ENCODE results near the gene MMP14. TPM values are rescaled to one million over a fixed set of nuclear protein-coding genes. Genes with fewer than 3 reads are reported as not detected.
"Not testable (repeated sequence)": the region's sequence is repeated elsewhere in the genome, so short reads cannot be mapped to it uniquely, and the experiment has no call there.

MMP14 gene
- total RNA-seq, 2 donors from 2014 or later: 51.2 to 52.2 TPM

DNA sequence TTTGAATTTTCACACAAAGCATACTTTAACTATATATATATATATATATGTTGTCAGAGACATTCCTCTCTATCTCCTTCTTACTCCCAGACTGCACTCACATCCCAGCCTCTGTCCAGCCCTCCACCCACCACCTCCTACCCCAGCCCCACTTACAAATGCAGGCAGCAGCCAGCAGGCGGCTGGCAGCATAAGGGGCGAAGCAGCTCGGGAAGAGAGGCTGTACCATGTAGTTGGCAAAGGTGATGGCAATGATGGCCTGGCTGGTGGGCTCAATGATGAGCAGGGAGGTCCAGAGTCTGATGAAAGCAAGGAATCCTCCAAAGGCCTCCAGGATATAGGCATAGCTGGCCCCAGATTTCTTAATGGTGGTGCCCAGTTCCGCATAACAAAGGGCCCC, 23.6 kb upstream of the MMP14 start:
- no peak for ATAC-seq
- intact Hi-C loops (cut with DNase I): loop anchor here (10.0 kb wide), 2 partner anchors 258 to 428 kb away; no protein-coding TSS in a partner anchor
- no peak for DNase-seq

DNA sequence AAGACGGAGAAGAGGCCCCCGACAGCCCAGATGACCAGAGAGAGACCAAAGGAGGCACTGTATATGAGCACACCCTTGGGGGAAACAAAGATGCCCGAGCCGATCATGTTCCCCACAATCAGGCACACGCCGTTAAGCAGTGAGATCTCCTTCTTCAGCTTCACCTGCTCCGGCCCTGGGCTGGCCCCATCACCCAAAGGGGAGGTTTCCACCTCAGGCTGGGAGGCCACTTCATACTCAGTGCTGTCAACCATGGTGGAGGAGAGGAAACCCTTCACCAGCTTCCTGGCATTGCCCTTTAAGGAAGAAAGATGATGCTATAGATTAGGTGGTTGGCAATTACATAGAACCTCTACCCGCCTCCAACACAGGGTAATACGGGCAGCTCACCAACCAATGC, 23.2 kb upstream of the MMP14 start:
- DNase-seq: no peak
- no peak for ATAC-seq
- intact Hi-C loops (cut with DNase I): loop anchor here (10.0 kb wide), 2 partner anchors 258 to 428 kb away; no protein-coding TSS in a partner anchor

DNA sequence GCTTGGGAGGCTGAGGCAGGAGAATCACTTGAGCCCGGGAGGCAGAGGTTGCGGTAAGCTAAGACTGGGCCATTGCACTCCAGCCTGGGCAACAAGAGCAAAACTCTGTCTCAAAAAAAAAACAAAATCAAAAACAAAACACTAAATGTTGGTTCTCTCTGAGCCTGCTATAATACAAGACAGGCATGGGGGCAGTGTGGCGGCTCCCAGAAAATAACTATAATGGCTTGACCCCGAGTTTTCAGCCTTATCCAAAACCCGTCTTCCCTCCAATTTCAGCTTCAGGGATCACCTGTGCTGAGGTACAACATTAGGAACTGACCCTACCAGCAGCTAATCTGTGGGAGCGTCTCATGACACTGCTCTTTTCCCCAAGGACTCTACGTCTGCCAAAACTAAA, 22.0 kb upstream of the MMP14 start:
- DNase-seq (no peak), ATAC-seq (no peak)
- intact Hi-C loops (cut with DNase I): loop anchor here (10.0 kb wide), 2 partner anchors 260 to 430 kb away; no protein-coding TSS in a partner anchor

DNA sequence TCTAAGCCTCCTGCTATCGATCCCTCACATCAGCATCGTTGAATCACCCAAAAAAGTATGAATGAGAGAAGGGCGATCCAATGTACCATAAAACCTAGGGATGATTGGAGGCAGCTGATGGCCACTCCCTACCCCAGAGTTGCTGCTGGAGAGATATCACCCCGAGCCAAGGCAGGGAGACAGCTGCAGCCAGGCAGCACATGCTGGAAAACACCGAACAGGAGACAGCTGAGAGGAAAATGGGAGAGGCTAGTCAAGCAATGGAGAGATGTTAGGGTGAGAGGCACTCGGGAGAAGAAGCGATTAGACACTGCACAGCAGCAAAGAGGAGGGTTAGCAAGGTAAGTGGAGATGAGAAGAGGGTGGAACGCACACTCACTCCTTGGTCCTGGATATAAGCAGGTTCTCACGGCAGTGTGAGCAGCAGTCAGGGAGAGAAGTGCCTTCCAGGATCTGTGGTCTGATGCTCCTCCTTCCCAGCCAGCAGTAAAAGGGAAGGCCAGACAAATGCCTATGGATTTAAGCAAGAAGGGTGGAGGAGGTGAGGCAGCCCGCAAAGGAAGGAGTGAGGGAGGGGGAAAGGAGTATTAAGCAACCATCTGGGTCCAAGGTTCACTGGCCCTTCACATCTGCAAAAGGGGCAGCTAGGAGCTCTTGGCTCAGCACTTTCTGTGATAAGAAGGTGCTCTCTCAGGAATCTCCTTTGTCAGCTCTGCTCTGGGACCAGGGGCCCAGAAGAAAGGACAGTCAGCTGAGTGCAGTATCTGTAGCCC, 21.3 kb upstream of the MMP14 start, which contains the start of gene SLC7A7:
Gene SLC7A7 (minus strand): TSS at position 495 of the 773 bp plus-strand sequence. CDS start 2,037 bp downstream, outside the sequence.
- intact Hi-C loops (cut with DNase I): loop anchor here (5.0 to 10.0 kb wide), 4 partner anchors 158 to 430 kb away; no protein-coding TSS in a partner anchor
- ATAC-seq: peak in 1 of 2 donors; percentile 33

DNA sequence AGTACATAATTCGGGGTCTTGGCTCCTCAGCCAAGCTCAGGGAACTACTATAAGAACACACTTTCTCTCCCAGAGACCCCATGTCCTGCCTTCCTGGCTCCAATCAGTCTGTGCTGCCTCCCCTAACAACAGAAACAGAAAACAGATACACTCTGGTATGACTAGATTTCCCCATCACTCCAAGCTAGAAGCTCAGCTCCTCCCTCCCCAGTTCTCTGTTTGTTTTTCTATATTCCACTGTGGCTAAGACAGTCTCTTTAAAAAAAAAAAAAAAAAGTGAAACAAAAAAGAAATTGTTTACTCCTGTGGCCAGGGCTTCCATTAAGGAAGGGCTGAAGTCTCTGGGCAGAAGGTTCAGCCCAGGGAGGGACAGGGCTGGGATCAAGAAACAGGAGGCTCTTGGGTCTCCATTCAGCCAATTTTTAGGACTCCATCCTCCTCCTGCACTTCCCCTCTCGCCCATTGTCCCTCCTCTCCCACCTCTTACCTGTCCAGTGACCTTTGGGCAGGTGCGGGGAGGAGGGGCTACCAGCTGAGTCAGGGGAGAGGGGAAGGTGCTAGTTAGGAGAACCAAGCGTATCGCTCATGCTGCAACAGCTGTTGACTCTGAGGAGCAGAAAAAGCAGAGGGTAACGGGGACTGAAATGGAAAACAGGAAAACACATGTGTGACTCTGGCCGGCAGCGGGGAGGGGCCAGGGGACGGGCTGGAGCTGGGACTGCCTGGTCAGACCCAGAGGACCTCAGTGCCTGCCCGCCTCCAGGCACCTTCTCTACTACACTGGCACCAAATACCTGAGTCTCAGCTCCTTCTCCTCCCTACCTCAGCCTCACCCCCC, 17.0 kb upstream of the MMP14 start:
- ATAC-seq (peak; percentile 26 to 27), DNase-seq (peak; percentile 52)
- intact Hi-C loops (cut with DNase I): loop anchor here (5.0 to 10.0 kb wide), 4 partner anchors 162 to 435 kb away; no protein-coding TSS in a partner anchor

More for the DNA sequence above, 21.3 kb upstream of the MMP14 start, which contains the start of gene SLC7A7:
- no peak for DNase-seq

DNA sequence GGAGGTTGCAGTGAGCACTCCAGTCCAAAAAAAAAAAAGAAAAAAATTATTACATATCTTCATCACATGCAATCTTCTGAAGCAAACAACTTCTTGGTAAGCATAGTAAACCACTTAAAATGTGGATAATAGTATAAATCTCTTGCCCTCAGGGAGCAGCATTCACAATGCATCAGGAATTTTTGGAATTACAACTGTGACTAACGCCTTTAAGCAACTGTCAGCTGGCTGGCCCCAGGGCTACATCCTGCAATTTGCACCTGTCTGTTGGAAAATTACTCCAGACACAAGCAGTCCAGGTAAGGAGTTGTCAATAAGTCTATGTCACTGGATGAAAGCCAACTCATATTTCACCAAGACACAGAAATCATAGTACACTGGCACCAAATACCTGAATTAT, 15.7 kb upstream of the MMP14 start:
- intact Hi-C loops (cut with DNase I): loop anchor here in 1 of 2 donors (5.0 kb wide), 1 partner anchor 37 kb away; no protein-coding TSS in a partner anchor
- DNase-seq (no peak), ATAC-seq (no peak)

DNA sequence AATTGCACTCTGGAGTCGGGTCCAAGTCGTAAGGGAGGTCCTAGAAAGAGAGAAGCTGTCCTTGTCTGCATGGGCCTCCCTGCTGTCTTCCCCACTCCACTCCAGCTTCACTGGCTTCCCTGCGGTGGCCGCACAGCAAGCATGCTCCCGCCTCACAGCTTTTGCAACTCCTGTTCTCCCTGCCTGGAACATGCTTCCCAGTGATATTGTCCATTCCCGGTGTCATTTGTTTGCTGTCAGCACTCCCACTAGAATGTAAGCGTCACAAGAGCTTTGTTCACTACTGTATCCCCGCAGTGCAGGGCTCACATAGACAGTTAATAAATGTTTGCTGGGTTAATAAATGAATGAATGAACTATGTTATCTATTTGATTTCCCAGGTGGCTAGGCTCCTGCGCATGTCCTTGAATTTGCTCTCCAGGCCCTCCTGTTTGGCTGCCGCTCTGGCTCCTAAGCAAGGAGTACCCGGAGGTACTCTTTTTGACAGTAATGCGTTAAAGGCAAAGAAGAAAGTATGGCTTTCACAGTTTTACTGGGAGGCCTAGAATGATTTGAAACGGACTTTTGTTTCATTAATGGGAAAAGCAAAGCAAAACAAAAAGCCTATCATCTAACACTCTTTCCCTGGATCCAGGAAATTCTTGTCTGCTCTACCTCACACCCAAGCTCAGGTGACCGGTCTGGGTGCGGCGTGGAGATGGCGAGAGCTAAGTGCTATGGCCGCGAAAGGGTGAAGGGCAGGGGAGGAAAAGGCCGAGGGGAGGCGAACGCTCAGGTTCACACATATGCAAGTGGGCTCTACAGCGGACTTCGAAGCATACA, 15.0 kb upstream of the MMP14 start:
- ATAC-seq: no peak
- intact Hi-C loops (cut with DNase I): loop anchor here (1.0 to 5.0 kb wide), 2 partner anchors 32 to 36 kb away; no protein-coding TSS in a partner anchor
- no peak for DNase-seq

DNA sequence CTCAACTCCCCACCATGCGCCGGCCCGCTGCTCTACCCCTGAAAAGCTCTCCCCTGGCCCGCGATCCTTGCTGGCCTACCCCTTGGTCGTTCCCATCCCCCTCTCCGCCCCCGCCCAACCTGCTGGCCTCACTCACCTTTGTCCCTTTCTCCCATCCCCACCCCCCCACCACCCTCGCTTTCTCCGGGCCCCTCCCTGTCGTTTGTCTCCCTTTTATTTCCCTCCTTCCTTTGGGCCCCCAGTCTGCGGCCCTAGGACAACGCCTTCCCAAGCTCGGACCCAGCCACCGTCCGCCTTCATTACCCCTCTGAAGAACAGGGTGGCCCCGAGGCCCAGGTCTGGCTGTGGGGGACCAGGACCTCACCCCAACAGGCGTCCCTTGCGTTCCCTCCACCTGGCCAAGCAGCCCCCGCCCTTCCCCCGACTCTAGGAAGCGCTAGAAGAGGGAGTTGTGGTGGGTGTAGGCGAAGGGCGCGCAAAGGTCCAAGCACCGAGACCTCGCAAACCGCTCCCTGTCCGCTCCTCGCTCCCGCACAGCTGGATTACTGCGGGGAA, 14.3 kb upstream of the MMP14 start:
- ATAC-seq: no peak
- intact Hi-C loops (cut with DNase I): loop anchor here (1.0 to 5.0 kb wide), 2 partner anchors 31 to 35 kb away; no protein-coding TSS in a partner anchor
- no peak for DNase-seq

DNA sequence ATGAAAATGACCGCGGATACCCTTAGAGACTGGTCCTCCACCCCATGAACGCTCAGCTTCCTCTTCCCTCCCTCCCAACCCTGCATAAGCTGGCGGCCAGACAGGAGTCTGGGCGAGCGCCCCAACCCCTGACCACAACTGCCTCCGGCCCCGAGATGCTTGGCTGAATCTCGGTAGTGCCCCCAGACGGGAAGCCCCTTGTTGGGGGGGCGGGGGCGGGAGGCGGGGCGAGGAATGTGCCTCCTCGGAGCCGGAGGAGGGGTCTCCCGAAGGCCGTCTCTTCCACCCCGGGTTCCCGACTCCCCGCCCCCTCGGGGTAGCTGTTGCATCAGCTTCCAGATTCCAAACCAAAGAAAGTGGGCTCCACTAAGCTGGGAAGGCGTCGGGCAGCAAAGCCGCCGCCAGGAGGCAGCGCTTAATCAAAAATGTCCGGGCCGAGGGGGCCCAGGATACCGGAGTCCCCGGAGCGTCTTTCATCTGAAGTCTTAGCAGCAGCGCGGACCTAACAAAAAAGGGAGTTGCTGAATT, 13.8 kb upstream of the MMP14 start:
- DNase-seq (peak; percentile 83), ATAC-seq (peak; percentile 83 to 88)
- intact Hi-C loops (cut with DNase I): loop anchor here (1.0 to 5.0 kb wide), 2 partner anchors 31 to 35 kb away; no protein-coding TSS in a partner anchor

DNA sequence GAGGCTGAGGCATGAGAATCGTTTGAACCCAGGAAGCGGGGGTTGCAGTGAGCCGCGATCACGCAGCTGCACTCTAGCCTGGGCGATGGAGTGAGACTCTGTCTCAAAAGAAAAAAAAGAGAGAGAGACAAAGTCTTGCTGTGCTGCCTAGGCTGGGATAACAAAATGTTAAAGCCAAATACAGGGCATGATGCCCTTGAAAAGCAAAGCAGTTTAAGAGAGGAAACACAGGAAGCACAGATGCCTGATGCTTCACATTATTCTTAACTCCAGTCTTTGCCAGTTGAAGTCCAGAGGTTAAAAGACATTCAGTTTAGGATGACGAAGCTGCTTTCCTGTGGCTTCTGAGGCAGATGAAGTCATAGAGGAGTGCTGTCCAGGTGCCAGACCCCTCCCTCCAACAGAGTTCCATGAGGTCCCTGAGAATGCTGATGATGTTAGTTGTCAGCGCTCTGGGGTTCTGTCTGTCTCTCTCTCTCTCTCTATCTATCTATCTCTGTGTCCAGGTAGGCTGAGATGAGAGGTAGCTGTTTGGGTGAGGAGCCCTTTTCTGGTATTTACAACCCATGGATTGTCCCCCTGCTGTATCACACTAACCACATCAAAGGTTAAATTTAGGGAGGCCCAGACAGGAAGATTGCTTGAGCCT, 11.6 kb upstream of the MMP14 start:
- DNase-seq (no peak), ATAC-seq (peak in 1 of 2 donors; percentile 39)
- intact Hi-C loops (cut with DNase I): loop anchor here in 1 of 2 donors (5.0 kb wide), 1 partner anchor 32 kb away; no protein-coding TSS in a partner anchor

DNA sequence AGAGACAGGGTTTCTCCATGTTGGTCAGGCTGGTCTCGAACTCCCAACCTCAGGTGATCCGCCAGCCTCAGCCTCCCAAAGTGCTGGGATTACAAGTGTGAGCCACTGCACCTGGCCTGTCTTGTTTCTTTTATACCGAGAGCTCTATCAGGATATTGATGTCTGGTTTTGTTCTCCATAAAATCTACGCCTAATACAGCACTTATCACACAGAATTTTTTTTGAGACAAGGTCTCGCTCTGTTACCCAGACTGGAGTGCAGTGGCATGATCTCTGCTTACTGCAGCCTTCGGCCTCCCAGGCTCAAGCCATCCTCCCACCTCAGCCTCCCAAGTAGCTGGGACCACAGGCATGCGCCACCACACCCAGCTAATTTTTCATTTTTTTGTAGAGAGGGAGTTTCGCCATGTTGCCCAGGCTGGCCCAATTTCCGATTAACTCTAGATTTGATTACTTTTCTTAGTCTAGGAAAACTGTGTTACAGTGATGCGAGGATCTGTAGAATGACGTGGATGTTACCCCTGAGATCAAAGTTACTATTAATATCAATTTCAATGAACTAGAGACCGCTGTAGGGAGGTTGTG, 7.2 kb upstream of the MMP14 start:
- DNase-seq; intact Hi-C loops (cut with DNase I); ATAC-seq: not testable (repeated sequence)

DNA sequence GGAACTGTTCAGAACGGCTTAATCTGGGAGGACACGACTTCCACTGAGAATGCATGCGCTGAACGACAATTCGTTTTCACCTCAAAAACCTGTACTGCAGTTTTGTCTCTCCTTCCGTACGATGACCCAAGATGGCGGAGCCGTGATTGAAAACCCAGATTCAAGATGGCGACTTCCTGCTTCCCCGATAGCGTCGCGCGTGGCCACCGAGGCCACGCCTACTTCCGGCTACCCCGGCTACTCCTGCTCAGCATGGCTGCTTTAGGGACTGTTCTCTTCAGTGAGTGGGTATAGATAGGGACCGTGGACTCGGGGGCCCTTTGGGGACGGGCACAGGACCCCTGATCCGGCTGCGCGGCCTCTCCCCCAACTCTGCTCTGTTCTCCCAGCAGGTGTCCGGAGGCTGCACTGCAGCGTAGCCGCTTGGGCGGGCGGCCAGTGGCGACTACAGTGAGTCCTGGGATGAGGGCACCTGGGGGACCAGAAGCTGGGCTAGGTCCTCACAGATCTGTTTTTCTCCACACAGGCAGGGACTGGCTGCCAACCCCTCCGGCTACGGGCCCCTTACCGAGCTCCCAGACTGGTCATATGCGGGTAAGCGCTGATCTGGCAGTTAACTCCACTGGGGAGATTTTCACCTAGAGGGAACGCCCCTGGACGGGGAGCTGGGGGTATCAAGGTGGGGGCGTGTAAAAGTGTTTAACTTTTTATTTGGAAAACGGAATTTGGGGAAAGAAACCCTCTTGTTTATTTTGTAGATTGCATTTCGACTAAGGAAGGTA, 6.5 kb upstream of the MMP14 start, which contains the start of gene MRPL52:
Gene MRPL52 (plus strand): TSS at position 227 of the 782 bp plus-strand sequence. CDS start 26 bp downstream, at position 253.
- DNase-seq (peak; percentile 92), ATAC-seq (peak; percentile 95 to 98)
- intact Hi-C loops (cut with DNase I): no loop called here

DNA sequence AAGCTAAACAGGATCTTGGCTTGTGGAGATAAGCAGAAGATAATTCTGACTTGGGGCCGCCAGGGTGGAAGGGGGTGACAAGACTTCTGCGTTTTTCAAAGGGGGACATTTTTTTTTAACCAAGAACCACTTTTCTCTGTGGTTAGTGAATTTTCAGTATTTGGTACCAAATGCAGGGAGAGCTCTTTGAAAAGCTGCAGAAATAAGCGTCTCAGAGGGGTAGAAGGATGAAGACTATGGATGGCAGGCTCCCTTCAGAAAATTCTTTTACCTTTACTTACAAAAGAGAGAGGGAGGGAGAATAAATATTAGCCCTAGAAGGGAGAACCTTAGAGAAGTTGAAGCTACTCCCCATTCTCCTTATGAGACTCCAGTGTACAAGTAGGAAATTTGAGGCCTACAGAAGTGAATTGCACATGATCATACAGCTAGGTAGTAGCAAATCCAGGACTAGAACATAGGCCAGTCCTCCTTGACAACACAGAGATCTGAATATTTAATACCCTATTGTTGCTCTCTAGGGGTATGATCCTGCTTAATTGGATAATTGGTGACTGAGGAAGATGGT, 5.9 kb upstream of the MMP14 start:
- DNase-seq: no peak
- ATAC-seq: no peak
- intact Hi-C loops (cut with DNase I): no loop called here

DNA sequence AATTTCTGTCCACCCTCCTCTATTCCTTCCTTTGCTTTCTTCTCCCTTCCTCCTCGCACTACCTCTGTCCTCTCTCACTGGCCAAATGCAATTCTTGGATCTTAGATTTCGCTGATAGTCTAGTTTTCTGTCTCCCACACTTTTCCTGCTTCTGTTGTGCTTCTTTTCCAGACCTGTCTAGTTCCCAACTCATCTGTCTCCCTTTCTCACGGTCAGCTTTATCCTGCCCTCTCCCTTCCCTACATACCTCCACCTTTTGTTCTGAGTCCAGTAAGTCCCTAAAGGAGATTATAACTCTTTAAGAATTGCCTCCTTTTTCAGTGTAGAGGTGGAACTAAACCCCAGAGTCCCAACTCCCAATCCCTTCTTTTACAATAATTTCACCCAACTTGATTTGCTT, 880 bp upstream of the MMP14 start:
- DNase-seq (no peak), ATAC-seq (no peak)
- intact Hi-C loops (cut with DNase I): no loop called here

DNA sequence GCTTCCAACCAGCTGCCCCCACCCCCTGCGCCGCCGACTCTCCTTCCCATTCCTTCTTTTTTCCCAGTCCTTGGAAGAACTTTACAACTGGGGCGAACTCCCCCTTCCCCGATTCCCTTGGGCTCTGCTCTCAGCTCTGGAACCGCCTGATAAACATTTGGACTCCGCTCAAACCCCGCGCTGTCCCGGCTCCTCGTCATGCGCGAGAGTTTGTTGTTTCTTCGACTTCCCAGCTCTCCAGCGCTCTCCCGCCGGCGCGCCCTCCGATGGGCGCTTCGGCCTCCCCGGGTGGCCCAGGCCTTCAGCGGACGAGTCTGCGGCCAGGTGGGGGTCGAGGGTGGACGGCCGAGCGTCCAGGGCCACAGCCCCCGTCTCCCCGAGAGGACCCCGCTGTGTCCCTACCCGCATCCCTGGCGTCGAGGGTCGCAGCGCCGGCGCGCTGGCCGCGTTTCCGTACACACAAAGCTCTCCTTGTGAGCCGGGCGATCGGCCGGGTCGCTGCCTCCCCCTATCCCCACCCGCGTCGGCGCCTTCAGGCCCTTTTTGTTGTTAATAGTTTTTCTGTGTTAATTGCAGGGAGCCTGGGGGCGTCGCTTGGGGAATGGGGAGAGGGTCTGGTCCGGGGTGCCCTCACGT, 847 bp downstream of the MMP14 start:
- ATAC-seq: peak; percentile 80 to 82
- intact Hi-C loops (cut with DNase I): no loop called here
- peak; percentile 71 for DNase-seq

Data from left cardiac atrium (tissue), 4 donors.